ENCODE data around the gene RABEP2. TPM values are rescaled to one million over a fixed set of nuclear protein-coding genes. Genes with fewer than 3 reads are reported as not detected.
"Not testable (repeated sequence)": the region's sequence is repeated elsewhere in the genome, so short reads cannot be mapped to it uniquely, and the experiment has no call there.

RABEP2 gene
- total RNA-seq, result 12.2 TPM

- DNase-seq (ENCODE audit: low spot score in 2 of 2) (peak; percentile 96 to 99), FAIRE-seq (no peak)
Measured at GRCh38 chr16:28924762-28925385, at the start of gene RABEP2. RABEP2 (minus strand) TSS chr16:28925238; CDS start chr16:28925163, 75 bp downstream.

GRCh38 chr16:28974437-28975157 lies 49.6 kb upstream of the RABEP2 start, which contains the start of gene SPNS1:
SPNS1 (plus strand) TSS chr16:28974778; CDS start chr16:28975152, 374 bp downstream.
- DNase-seq (ENCODE audit: low spot score in 2 of 2), result peak; percentile 98 to 99
- no peak for FAIRE-seq

GRCh38 chr16:28974007-28974436 lies 49.0 kb upstream of the RABEP2 start:
- FAIRE-seq (no peak), DNase-seq (ENCODE audit: low spot score in 2 of 2) (peak in 1 of 2 donors; percentile 54)

GRCh38 chr16:28969696-28970095 lies 44.7 kb upstream of the RABEP2 start:
- FAIRE-seq, result not testable (repeated sequence)

GRCh38 chr16:28967156-28967555 lies 42.1 kb upstream of the RABEP2 start:
- no peak for DNase-seq (ENCODE audit: low spot score in 2 of 2)
- FAIRE-seq, result no peak

More at GRCh38 chr16:28969696-28970095, 44.7 kb upstream of the RABEP2 start:
- not testable (repeated sequence) for DNase-seq (ENCODE audit: low spot score in 2 of 2)

GRCh38 chr16:28964496-28964895 lies 39.5 kb upstream of the RABEP2 start:
- DNase-seq (ENCODE audit: low spot score in 2 of 2), result no peak
- FAIRE-seq, result no peak

- DNase-seq (ENCODE audit: low spot score in 2 of 2) (no peak), FAIRE-seq (no peak)
Measured at GRCh38 chr16:28964072-28964471, 39.0 kb upstream of the RABEP2 start.

GRCh38 chr16:28958836-28959235 lies 33.8 kb upstream of the RABEP2 start:
- FAIRE-seq (no peak), DNase-seq (ENCODE audit: low spot score in 2 of 2) (no peak)

GRCh38 chr16:28958216-28958615 lies 33.2 kb upstream of the RABEP2 start:
- FAIRE-seq, result no peak
- no peak for DNase-seq (ENCODE audit: low spot score in 2 of 2)

GRCh38 chr16:28951410-28951943 lies 26.4 kb upstream of the RABEP2 start:
- DNase-seq (ENCODE audit: low spot score in 2 of 2) (no peak), FAIRE-seq (no peak)

- FAIRE-seq (peak; percentile 99), DNase-seq (ENCODE audit: low spot score in 2 of 2) (peak; percentile 98 to 99)
Measured at GRCh38 chr16:28950648-28951409, 25.8 kb upstream of the RABEP2 start, which contains the start of gene NFATC2IP. NFATC2IP (plus strand) TSS chr16:28950937; CDS start chr16:28951012, 75 bp downstream.

GRCh38 chr16:28946681-28947080 lies 21.6 kb upstream of the RABEP2 start:
- no peak for DNase-seq (ENCODE audit: low spot score in 2 of 2)
- no peak for FAIRE-seq

- DNase-seq (ENCODE audit: low spot score in 2 of 2) (no peak), FAIRE-seq (no peak)
Measured at GRCh38 chr16:28943281-28943680, 18.2 kb upstream of the RABEP2 start.

GRCh38 chr16:28939825-28940224 lies 14.8 kb upstream of the RABEP2 start:
- FAIRE-seq; DNase-seq (ENCODE audit: low spot score in 2 of 2): not testable (repeated sequence)

GRCh38 chr16:28938721-28939120 lies 13.7 kb upstream of the RABEP2 start:
- FAIRE-seq, result no peak
- DNase-seq (ENCODE audit: low spot score in 2 of 2), result no peak

GRCh38 chr16:28937222-28937876 lies 12.3 kb upstream of the RABEP2 start:
- no peak for FAIRE-seq
- DNase-seq (ENCODE audit: low spot score in 2 of 2), result no peak

- FAIRE-seq (no peak), DNase-seq (ENCODE audit: low spot score in 2 of 2) (no peak)
Measured at GRCh38 chr16:28936784-28937155, 11.7 kb upstream of the RABEP2 start.

- FAIRE-seq, result no peak
- peak; percentile 50 to 78 for DNase-seq (ENCODE audit: low spot score in 2 of 2)
Measured at GRCh38 chr16:28935924-28936783, 11.1 kb upstream of the RABEP2 start.

- DNase-seq (ENCODE audit: low spot score in 2 of 2) (no peak), FAIRE-seq (no peak)
Measured at GRCh38 chr16:28935346-28935745, 10.3 kb upstream of the RABEP2 start.

All from frontal cortex (tissue), 4 donors.